ENCODE data around the gene BHLHA15. TPM values are rescaled to one million over a fixed set of nuclear protein-coding genes. Genes with fewer than 3 reads are reported as not detected.

Gene BHLHA15
- total RNA-seq, 6 experiments from 2014 or later = 0.33 TPM; not detected in 5

DNA sequence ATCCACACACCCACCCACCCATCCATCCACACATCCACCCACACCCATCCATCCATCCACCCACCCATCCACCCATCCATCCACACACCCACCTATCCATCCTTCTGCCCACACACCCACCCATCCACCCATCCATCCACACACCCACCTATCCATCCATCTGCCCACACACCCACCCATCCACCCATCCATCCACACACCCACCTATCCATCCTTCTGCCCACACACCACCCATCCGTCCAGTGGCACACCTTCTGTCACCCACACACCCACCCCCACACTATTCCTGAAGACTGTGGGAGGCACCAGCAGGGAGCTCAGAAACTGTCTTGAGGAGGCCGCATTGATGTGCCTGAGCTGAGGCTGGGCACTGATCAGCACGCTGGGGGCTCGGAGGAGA, 31.7 kb downstream of the BHLHA15 start:
- no peaks in the 10 kb centered on the region for H3K9me3 Mint-ChIP-seq
- peaks cover 18% of the 10 kb centered on the region for H3K36me3 Mint-ChIP-seq (ENCODE audit: low read depth)
- peaks cover 10% of the 10 kb centered on the region for H3K4me1 Mint-ChIP-seq (ENCODE audit: low read depth)
- no peaks in the 10 kb centered on the region for H3K27me3 Mint-ChIP-seq (ENCODE audit: insufficient read depth)
- H3K4me3 Mint-ChIP-seq = no peak overlapping the region
- DNase-seq = no peak
- H3K27ac Mint-ChIP-seq = no peak overlapping the region
- no peak for TF ChIP-seq CTCF (IDR thresholded peaks at IDR 0.05)

DNA sequence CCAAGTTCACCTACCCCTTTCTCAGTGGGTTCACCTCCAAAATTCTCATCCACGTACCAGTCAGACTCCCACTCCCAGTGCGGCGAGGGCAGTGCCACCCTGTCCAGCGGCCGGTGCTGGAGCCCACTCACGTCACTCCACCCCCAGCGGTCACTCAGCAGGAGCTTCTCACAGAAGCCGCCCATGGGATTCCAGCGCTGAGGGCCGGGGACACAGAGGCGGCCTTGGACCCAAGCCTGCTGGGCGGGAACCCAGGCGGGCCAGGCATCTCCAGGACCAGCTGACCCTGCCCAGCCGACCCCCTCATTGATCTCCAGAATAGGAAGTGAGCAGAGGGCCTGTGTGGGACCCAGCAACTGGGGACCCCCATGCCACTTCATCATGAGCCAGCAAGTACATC, 33.6 kb downstream of the BHLHA15 start:
- H3K36me3 Mint-ChIP-seq (ENCODE audit: low read depth) = peaks cover 8% of the 10 kb centered on the region
- no peak for DNase-seq
- H3K9me3 Mint-ChIP-seq = no peaks in the 10 kb centered on the region
- H3K27ac Mint-ChIP-seq = no peak overlapping the region
- TF ChIP-seq CTCF (IDR thresholded peaks at IDR 0.05) = no peak
- no peak overlapping the region for H3K4me3 Mint-ChIP-seq
- no peaks in the 10 kb centered on the region for H3K27me3 Mint-ChIP-seq (ENCODE audit: insufficient read depth)
- H3K4me1 Mint-ChIP-seq (ENCODE audit: low read depth) = no peaks in the 10 kb centered on the region

GRCh38 chr7:98248156-98248555, 36.9 kb downstream of the BHLHA15 start:
- H3K36me3 Mint-ChIP-seq (ENCODE audit: low read depth) = peaks cover 5% of the 10 kb centered on the region
- no peaks in the 10 kb centered on the region for H3K9me3 Mint-ChIP-seq
- H3K4me1 Mint-ChIP-seq (ENCODE audit: low read depth) = peaks cover 17% of the 10 kb centered on the region
- no peaks in the 10 kb centered on the region for H3K27me3 Mint-ChIP-seq (ENCODE audit: insufficient read depth)
- DNase-seq = no peak
- no peak overlapping the region for H3K4me3 Mint-ChIP-seq
- no peak for TF ChIP-seq CTCF (IDR thresholded peaks at IDR 0.05)
- H3K27ac Mint-ChIP-seq = no peak overlapping the region; the same call in 1 of the 2 replicates

- H3K27ac Mint-ChIP-seq = no peak overlapping the region
- H3K9me3 Mint-ChIP-seq = no peaks in the 10 kb centered on the region
- H3K4me3 Mint-ChIP-seq = no peak overlapping the region
- no peaks in the 10 kb centered on the region for H3K27me3 Mint-ChIP-seq (ENCODE audit: insufficient read depth)
- DNase-seq = no peak
- peaks cover 5% of the 10 kb centered on the region for H3K36me3 Mint-ChIP-seq (ENCODE audit: low read depth)
- TF ChIP-seq CTCF (IDR thresholded peaks at IDR 0.05) = no peak
- H3K4me1 Mint-ChIP-seq (ENCODE audit: low read depth) = peaks cover 21% of the 10 kb centered on the region
Measured at GRCh38 chr7:98249106-98249505, 37.9 kb downstream of the BHLHA15 start.

GRCh38 chr7:98250789-98251188, 39.5 kb downstream of the BHLHA15 start:
- no peak for TF ChIP-seq CTCF (IDR thresholded peaks at IDR 0.05)
- H3K27ac Mint-ChIP-seq = peak overlapping the region; percentile 29; the same call in 1 of the 2 replicates

DNA sequence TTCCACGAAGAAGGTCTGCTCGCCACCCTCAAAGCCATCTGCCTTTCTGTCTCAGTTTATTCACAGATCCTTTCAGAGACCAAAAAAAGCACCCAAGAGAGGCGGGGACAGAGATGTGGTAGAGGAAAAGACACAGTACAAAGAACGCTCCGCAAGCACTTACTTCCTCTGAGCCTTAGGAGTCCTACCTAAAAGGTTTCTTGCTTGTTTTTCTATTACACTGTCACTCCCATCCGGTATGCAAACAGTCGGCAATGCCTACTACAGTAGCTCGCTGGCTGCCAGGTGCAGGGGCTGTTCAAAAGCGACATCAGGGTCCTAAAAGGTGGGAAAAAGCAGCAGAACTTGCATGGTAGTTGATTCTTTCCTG, 40.0 kb downstream of the BHLHA15 start:
- Mint-ChIP-seq H3K9me3 (no peaks in the 10 kb centered on the region), H3K36me3 (ENCODE audit: low read depth) (peaks cover 5% of the 10 kb centered on the region), H3K4me1 (ENCODE audit: low read depth) (peaks cover 21% of the 10 kb centered on the region), H3K4me3 (peak overlapping the region; percentile 97), H3K27ac (peak overlapping the region; percentile 48; the same call in 1 of the 2 replicates), H3K27me3 (ENCODE audit: insufficient read depth) (no peaks in the 10 kb centered on the region)
- no peak for DNase-seq
- TF ChIP-seq CTCF (IDR thresholded peaks at IDR 0.05) = no peak

More at GRCh38 chr7:98250789-98251188, 39.5 kb downstream of the BHLHA15 start:
- no peak for DNase-seq
- no peaks in the 10 kb centered on the region for H3K27me3 Mint-ChIP-seq (ENCODE audit: insufficient read depth)
- H3K4me3 Mint-ChIP-seq = peak overlapping the region; percentile 97
- H3K36me3 Mint-ChIP-seq (ENCODE audit: low read depth) = peaks cover 5% of the 10 kb centered on the region
- H3K4me1 Mint-ChIP-seq (ENCODE audit: low read depth) = peaks cover 21% of the 10 kb centered on the region
- H3K9me3 Mint-ChIP-seq = no peaks in the 10 kb centered on the region

Data from HFFc6 (cell line).